H7 (cell line): ENCODE results near the gene CFTR. TPM values are rescaled to one million over a fixed set of nuclear protein-coding genes. Genes with fewer than 3 reads are reported as not detected.

ENCODE experiments used
- DNase-seq: peaks from one replicate; pipeline ENCODE4 v3.0.0; 2012
- H3K27me3 ChIP-seq: 2 replicates; pipeline ENCODE4 v1.6.0; 2011; ENCODE audit warnings: mild to moderate bottlenecking, low read length; ENCODE audit not compliant: control insufficient read depth, insufficient read depth
- H3K36me3 ChIP-seq: replicated peaks from 2 replicates; pipeline ENCODE4 v1.5.1; 2011; ENCODE audit warnings: low read length; ENCODE audit not compliant: control insufficient read depth, insufficient read depth
- H3K4me3 ChIP-seq: 2 replicates; pipeline ENCODE4 v1.5.1; 2011; ENCODE audit warnings: low read depth, mild to moderate bottlenecking, control low read depth, low read length, moderate library complexity; ENCODE audit not compliant: insufficient read depth
- total RNA-seq: library from RNA; depleted of rRNA; stranded (reverse); fragments of >200 nt; shearing (Covaris generic); gene quantifications from 2 replicates; pipeline ENCODE4 v1.2.3, GENCODE V29; 2014

The CFTR gene
- total RNA-seq, 1 experiment from 2014 or later: 0.17 TPM

- H3K4me3 ChIP-seq: no peak overlapping the region
- DNase-seq: no peak
- H3K27me3 ChIP-seq: no peaks in the 10 kb centered on the region
- no peaks in the 10 kb centered on the region for H3K36me3 ChIP-seq
Measured at GRCh38 chr7:117666031-117666430, 186.2 kb downstream of the CFTR start.

GRCh38 chr7:117666689-117667088, 186.9 kb downstream of the CFTR start:
- Histone ChIP-seq H3K36me3 (no peaks in the 10 kb centered on the region), H3K27me3 (no peaks in the 10 kb centered on the region), H3K4me3 (no peak overlapping the region)
- no peak for DNase-seq

- H3K4me3 ChIP-seq: no peak overlapping the region
- H3K27me3 ChIP-seq: no peaks in the 10 kb centered on the region
- H3K36me3 ChIP-seq: no peaks in the 10 kb centered on the region
- DNase-seq: no peak
Measured at GRCh38 chr7:117667456-117667855, 187.6 kb downstream of the CFTR start.

GRCh38 chr7:117669818-117670217, 190.0 kb downstream of the CFTR start:
- DNase-seq: peak; percentile 11

GRCh38 chr7:117672453-117672852, 192.6 kb downstream of the CFTR start:
- DNase-seq: no peak
- no peaks in the 10 kb centered on the region for H3K36me3 ChIP-seq
- no peaks in the 10 kb centered on the region for H3K27me3 ChIP-seq
- no peak overlapping the region for H3K4me3 ChIP-seq

More at GRCh38 chr7:117669818-117670217, 190.0 kb downstream of the CFTR start:
- Histone ChIP-seq H3K27me3 (no peaks in the 10 kb centered on the region), H3K4me3 (no peak overlapping the region), H3K36me3 (no peaks in the 10 kb centered on the region)

GRCh38 chr7:117673367-117673766, 193.5 kb downstream of the CFTR start:
- Histone ChIP-seq H3K27me3 (no peaks in the 10 kb centered on the region), H3K4me3 (peak overlapping the region; percentile 33), H3K36me3 (no peaks in the 10 kb centered on the region)
- peak; percentile 13 for DNase-seq

- no peak for DNase-seq
- Histone ChIP-seq H3K27me3 (no peaks in the 10 kb centered on the region), H3K36me3 (no peaks in the 10 kb centered on the region), H3K4me3 (no peak overlapping the region)
Measured at GRCh38 chr7:117673839-117674238, 194.0 kb downstream of the CFTR start.

- no peaks in the 10 kb centered on the region for H3K36me3 ChIP-seq
- peak; percentile 17 for DNase-seq
- H3K27me3 ChIP-seq: no peaks in the 10 kb centered on the region
- no peak overlapping the region for H3K4me3 ChIP-seq
Measured at GRCh38 chr7:117674617-117675016, 194.8 kb downstream of the CFTR start.

GRCh38 chr7:117675497-117676435, 195.9 kb downstream of the CFTR start:
- H3K27me3 ChIP-seq: no peaks in the 10 kb centered on the region
- no peak for DNase-seq
- H3K36me3 ChIP-seq: no peaks in the 10 kb centered on the region
- no peak overlapping the region for H3K4me3 ChIP-seq

- no peak overlapping the region for H3K4me3 ChIP-seq
- no peaks in the 10 kb centered on the region for H3K36me3 ChIP-seq
- H3K27me3 ChIP-seq: no peaks in the 10 kb centered on the region
- DNase-seq: no peak
Measured at GRCh38 chr7:117679120-117679519, 199.3 kb downstream of the CFTR start.

- peak; percentile 12 for DNase-seq
- Histone ChIP-seq H3K4me3 (no peak overlapping the region), H3K27me3 (no peaks in the 10 kb centered on the region), H3K36me3 (no peaks in the 10 kb centered on the region)
Measured at GRCh38 chr7:117682681-117683385, 203.0 kb downstream of the CFTR start.

- no peak for DNase-seq
- no peaks in the 10 kb centered on the region for H3K27me3 ChIP-seq
Measured at GRCh38 chr7:117683430-117684175, 203.8 kb downstream of the CFTR start.

GRCh38 chr7:117685795-117686194, 206.0 kb downstream of the CFTR start:
- H3K4me3 ChIP-seq: no peak overlapping the region
- H3K36me3 ChIP-seq: no peaks in the 10 kb centered on the region
- no peaks in the 10 kb centered on the region for H3K27me3 ChIP-seq
- no peak for DNase-seq

More at GRCh38 chr7:117683430-117684175, 203.8 kb downstream of the CFTR start:
- H3K4me3 ChIP-seq: no peak overlapping the region
- H3K36me3 ChIP-seq: no peaks in the 10 kb centered on the region

GRCh38 chr7:117686311-117686935, 206.6 kb downstream of the CFTR start:
- Histone ChIP-seq H3K4me3 (no peak overlapping the region), H3K27me3 (no peaks in the 10 kb centered on the region), H3K36me3 (no peaks in the 10 kb centered on the region)
- DNase-seq: no peak
